Measurements from ENCODE around the gene DSCAM. TPM values are rescaled to one million over a fixed set of nuclear protein-coding genes. Genes with fewer than 3 reads are reported as not detected.

Gene DSCAM
- total and polyA plus RNA-seq, 2 donors (not counting 1 experiment from before 2014, with no cell fraction given), result under 0.01 to 0.01 TPM

- Histone ChIP-seq H3K4me2 (ENCODE audit: extremely low read depth, insufficient read depth, low read length) (no peak overlapping the region), H3K79me2 (ENCODE audit: control insufficient read depth, insufficient read depth, low read length) (no peaks in the 10 kb centered on the region), H3K27me3 (ENCODE audit: control insufficient read depth, insufficient read depth, low read length) (no peaks in the 10 kb centered on the region), H3K9ac (ENCODE audit: insufficient read depth, low read length) (no peak overlapping the region), H3K4me1 (ENCODE audit: control insufficient read depth, extremely low read depth, insufficient read depth, low read length) (no peaks in the 10 kb centered on the region), H2AFZ (ENCODE audit: low read length) (no peak overlapping the region), H3K36me3 (ENCODE audit: control insufficient read depth, insufficient read depth, low read length) (no peaks in the 10 kb centered on the region), H4K20me1 (ENCODE audit: control insufficient read depth, extremely low read depth, insufficient read depth, low read length) (no peaks in the 10 kb centered on the region), H3K4me3 (replicated peaks in 1 of 4; ENCODE audit: control extremely low read depth in 1 of 4, insufficient read depth in 1 of 4, low read depth in 3 of 4, low read length in 4 of 4) (no peak overlapping the region), H3K27ac (ENCODE audit: insufficient read depth, low read length) (no peak overlapping the region), H3K9me3 (ENCODE audit: control insufficient read depth, insufficient read depth, low read depth, low read length) (no peaks in the 10 kb centered on the region)
- TF ChIP-seq EZH2 (IDR thresholded peaks at IDR 0.05; ENCODE audit: low read length, missing control alignments) (no peak), CTCF (conservative IDR thresholded peaks at IDR 0.05 in 1 of 2, IDR thresholded peaks at IDR 0.05 in 1 of 2; ENCODE audit: low read depth in 1 of 2, low read length in 2 of 2) (no peak)
- peak in 1 of 2 donors; percentile 51 for DNase-seq (ENCODE audit: low read depth in 2 of 2)
Observed at GRCh38 chr21:40472013-40472412, 374.9 kb downstream of the DSCAM start.

- no peak overlapping the region for H2AFZ ChIP-seq (ENCODE audit: low read length)
- no peaks in the 10 kb centered on the region for H3K79me2 ChIP-seq (ENCODE audit: control insufficient read depth, insufficient read depth, low read length)
- no peaks in the 10 kb centered on the region for H4K20me1 ChIP-seq (ENCODE audit: control insufficient read depth, extremely low read depth, insufficient read depth, low read length)
- no peak overlapping the region for H3K9ac ChIP-seq (ENCODE audit: insufficient read depth, low read length)
- no peak overlapping the region for H3K27ac ChIP-seq (ENCODE audit: insufficient read depth, low read length)
- no peaks in the 10 kb centered on the region for H3K9me3 ChIP-seq (ENCODE audit: control insufficient read depth, insufficient read depth, low read depth, low read length)
- peak in 1 of 2 donors; percentile 53 for DNase-seq (ENCODE audit: low read depth in 2 of 2)
- TF ChIP-seq EZH2 (IDR thresholded peaks at IDR 0.05; ENCODE audit: low read length, missing control alignments) (no peak), CTCF (conservative IDR thresholded peaks at IDR 0.05 in 1 of 2, IDR thresholded peaks at IDR 0.05 in 1 of 2; ENCODE audit: low read depth in 1 of 2, low read length in 2 of 2) (no peak)
- no peaks in the 10 kb centered on the region for H3K36me3 ChIP-seq (ENCODE audit: control insufficient read depth, insufficient read depth, low read length)
- H3K4me3 ChIP-seq (replicated peaks in 1 of 4; ENCODE audit: control extremely low read depth in 1 of 4, insufficient read depth in 1 of 4, low read depth in 3 of 4, low read length in 4 of 4), result no peak overlapping the region
- H3K4me2 ChIP-seq (ENCODE audit: extremely low read depth, insufficient read depth, low read length), result no peak overlapping the region
- no peaks in the 10 kb centered on the region for H3K27me3 ChIP-seq (ENCODE audit: control insufficient read depth, insufficient read depth, low read length)
- no peaks in the 10 kb centered on the region for H3K4me1 ChIP-seq (ENCODE audit: control insufficient read depth, extremely low read depth, insufficient read depth, low read length)
Observed at GRCh38 chr21:40471103-40471502, 375.9 kb downstream of the DSCAM start.

- no peak overlapping the region for H3K27ac ChIP-seq (ENCODE audit: insufficient read depth, low read length)
- H3K9me3 ChIP-seq (ENCODE audit: control insufficient read depth, insufficient read depth, low read depth, low read length), result no peaks in the 10 kb centered on the region
- TF ChIP-seq EZH2 (IDR thresholded peaks at IDR 0.05; ENCODE audit: low read length, missing control alignments) (no peak), CTCF (conservative IDR thresholded peaks at IDR 0.05 in 1 of 2, IDR thresholded peaks at IDR 0.05 in 1 of 2; ENCODE audit: low read depth in 1 of 2, low read length in 2 of 2) (no peak)
- peak in 1 of 2 donors; percentile 13 for DNase-seq (ENCODE audit: low read depth in 2 of 2)
- H3K4me1 ChIP-seq (ENCODE audit: control insufficient read depth, extremely low read depth, insufficient read depth, low read length), result no peaks in the 10 kb centered on the region
- H3K36me3 ChIP-seq (ENCODE audit: control insufficient read depth, insufficient read depth, low read length), result no peaks in the 10 kb centered on the region
- no peak overlapping the region for H3K4me2 ChIP-seq (ENCODE audit: extremely low read depth, insufficient read depth, low read length)
- no peak overlapping the region for H2AFZ ChIP-seq (ENCODE audit: low read length)
- no peak overlapping the region for H3K4me3 ChIP-seq (replicated peaks in 1 of 4; ENCODE audit: control extremely low read depth in 1 of 4, insufficient read depth in 1 of 4, low read depth in 3 of 4, low read length in 4 of 4)
- H3K79me2 ChIP-seq (ENCODE audit: control insufficient read depth, insufficient read depth, low read length), result no peaks in the 10 kb centered on the region
- no peak overlapping the region for H3K9ac ChIP-seq (ENCODE audit: insufficient read depth, low read length)
- no peaks in the 10 kb centered on the region for H4K20me1 ChIP-seq (ENCODE audit: control insufficient read depth, extremely low read depth, insufficient read depth, low read length)
- H3K27me3 ChIP-seq (ENCODE audit: control insufficient read depth, insufficient read depth, low read length), result no peaks in the 10 kb centered on the region
Observed at GRCh38 chr21:40466893-40467483, 380.0 kb downstream of the DSCAM start.
